NB4 (cell line): ENCODE results near the gene OR52E8.

Experiments
- DNase-seq: peaks from one replicate; pipeline ENCODE4 v3.0.0; 2010; ENCODE audit warnings: low read depth
- H3K4me3 ChIP-seq: one replicate; pipeline ENCODE4 v1.5.1; 2011; ENCODE audit warnings: mild to moderate bottlenecking, low read depth, low read length, moderate library complexity
- MYC ChIP-seq: IDR thresholded peaks from 2 replicates; pipeline ENCODE4 v1.6.1; 2011; ENCODE audit warnings: low read depth, low read length
- POLR2A ChIP-seq: IDR thresholded peaks from 2 replicates; pipeline ENCODE4 v1.6.1; 2011; ENCODE audit warnings: mild to moderate bottlenecking; ENCODE audit not compliant: insufficient read length; ENCODE audit errors: extremely low read depth
- TF ChIP-seq, protein P1 (sequence below): IDR thresholded peaks from 2 replicates; pipeline ENCODE4 v1.6.1; 2011; ENCODE audit warnings: low read depth, low read length
- TF ChIP-seq, protein P2 (sequence below): IDR thresholded peaks from one replicate; pipeline ENCODE4 v1.5.1; 2012; ENCODE audit warnings: low read depth, low read length

OR52E8 gene

DNA sequence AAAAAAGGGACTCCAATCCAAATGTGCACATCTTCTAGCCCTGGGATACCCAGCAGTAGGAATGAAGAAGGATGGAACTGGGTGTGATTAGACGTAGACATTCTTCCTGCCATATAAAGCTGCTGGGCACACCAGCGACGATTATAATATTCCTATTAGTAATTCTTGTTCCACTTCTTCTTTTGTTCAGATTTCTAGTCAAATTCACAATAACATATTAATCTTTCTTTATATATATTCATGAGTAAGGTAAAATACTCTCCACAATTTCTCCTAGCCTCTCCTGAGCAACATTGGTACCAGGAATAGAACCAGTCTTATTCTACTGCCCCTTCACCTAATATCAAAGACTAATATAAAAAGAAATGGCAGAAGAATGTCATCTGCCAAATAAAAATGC lies at the start of gene OR52E8:
Gene OR52E8 (minus strand): TSS at position 101 of the 400 bp plus-strand sequence. CDS start 0 bp downstream, at position 101.
- no peak for DNase-seq
- TF ChIP-seq, protein P1, sequence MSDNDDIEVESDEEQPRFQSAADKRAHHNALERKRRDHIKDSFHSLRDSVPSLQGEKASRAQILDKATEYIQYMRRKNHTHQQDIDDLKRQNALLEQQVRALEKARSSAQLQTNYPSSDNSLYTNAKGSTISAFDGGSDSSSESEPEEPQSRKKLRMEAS = no peak
- TF ChIP-seq, protein P2, sequence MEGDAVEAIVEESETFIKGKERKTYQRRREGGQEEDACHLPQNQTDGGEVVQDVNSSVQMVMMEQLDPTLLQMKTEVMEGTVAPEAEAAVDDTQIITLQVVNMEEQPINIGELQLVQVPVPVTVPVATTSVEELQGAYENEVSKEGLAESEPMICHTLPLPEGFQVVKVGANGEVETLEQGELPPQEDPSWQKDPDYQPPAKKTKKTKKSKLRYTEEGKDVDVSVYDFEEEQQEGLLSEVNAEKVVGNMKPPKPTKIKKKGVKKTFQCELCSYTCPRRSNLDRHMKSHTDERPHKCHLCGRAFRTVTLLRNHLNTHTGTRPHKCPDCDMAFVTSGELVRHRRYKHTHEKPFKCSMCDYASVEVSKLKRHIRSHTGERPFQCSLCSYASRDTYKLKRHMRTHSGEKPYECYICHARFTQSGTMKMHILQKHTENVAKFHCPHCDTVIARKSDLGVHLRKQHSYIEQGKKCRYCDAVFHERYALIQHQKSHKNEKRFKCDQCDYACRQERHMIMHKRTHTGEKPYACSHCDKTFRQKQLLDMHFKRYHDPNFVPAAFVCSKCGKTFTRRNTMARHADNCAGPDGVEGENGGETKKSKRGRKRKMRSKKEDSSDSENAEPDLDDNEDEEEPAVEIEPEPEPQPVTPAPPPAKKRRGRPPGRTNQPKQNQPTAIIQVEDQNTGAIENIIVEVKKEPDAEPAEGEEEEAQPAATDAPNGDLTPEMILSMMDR = no peak
- TF ChIP-seq MYC = no peak
- no peak for TF ChIP-seq POLR2A
- no peak within 1 kb of the TSS for H3K4me3 ChIP-seq

DNA sequence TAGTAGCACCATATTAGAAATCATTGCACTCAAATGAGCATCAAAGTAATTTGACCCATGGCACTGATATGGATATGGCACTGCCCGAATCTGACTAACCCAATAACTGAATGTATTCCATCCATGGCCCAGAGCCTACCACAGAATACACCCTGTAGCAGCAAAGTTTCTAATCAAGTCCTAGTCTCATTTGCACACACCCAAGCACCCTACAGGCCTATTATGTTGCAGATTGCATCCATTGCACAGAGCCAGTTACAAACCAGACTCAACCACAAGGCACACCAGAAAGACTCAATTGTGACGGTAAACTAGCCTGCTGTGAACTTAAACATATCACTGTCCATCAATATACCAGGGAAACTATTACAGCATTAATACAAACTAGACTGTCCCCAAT lies 42.0 kb upstream of the OR52E8 start:
- no peak for TF ChIP-seq POLR2A
- no peak for TF ChIP-seq MYC
- TF ChIP-seq, protein P1 = no peak
- TF ChIP-seq, protein P2 = no peak
- DNase-seq = no peak
- no peak overlapping the region for H3K4me3 ChIP-seq

DNA sequence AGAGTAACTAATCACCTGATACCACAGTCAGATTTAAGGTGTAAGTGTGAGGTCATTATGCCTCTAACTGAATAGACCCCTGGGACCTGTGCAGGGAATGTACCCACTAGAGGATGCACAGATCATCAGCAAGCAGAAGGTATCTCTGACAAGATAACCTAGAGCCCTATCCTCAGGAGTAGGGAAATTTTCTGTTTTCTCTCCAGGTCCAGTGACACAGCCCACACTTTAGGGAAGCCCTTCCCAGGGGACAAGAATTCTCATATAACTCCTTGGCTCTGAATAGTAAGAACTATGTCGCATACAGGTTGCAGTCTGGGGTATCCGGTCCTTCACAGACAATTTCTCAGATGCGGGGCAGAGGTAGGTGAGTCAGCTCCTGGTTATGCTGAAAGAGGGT lies 35.4 kb upstream of the OR52E8 start, which contains the start of gene OR52E5:
Gene OR52E5 (plus strand): TSS at position 301 of the 400 bp plus-strand sequence. CDS start 7,569 bp downstream, outside the sequence.
- H3K4me3 ChIP-seq = no peak within 1 kb of the TSS
- no peak for DNase-seq
- TF ChIP-seq, protein P1 = no peak
- TF ChIP-seq MYC (no peak), POLR2A (no peak)
- TF ChIP-seq, protein P2 = no peak

DNA sequence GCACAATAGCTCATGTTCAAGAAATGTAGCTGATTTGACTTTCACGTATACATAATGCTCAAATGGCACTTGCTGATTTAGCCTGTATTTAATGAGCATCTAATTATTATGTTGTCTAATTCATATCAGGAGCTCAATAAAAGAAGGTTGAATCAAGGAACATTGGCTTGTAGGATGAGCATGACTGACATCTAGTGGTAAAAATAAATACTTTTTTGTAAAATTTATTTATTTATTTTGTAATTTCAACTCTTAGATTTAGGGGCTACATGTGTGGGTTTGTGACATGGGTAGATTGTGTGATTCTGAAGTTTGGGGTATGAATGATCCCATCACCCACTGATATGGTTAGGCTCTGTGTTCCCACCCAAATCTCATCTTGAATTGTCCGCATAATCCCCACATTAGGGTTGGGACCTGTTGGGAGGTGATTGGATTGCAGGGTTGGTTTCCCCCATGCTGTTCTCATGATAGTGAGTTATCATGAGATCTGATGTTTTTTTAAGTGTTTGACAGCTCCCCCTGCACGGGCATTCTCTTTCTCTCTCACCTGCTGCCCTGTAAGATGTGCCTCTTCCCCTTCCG lies 33.8 kb upstream of the OR52E8 start:
- DNase-seq = peak; percentile 23
- no peak overlapping the region for H3K4me3 ChIP-seq
- no peak for TF ChIP-seq MYC
- TF ChIP-seq, protein P1 = no peak
- TF ChIP-seq POLR2A = no peak
- TF ChIP-seq, protein P2 = no peak

DNA sequence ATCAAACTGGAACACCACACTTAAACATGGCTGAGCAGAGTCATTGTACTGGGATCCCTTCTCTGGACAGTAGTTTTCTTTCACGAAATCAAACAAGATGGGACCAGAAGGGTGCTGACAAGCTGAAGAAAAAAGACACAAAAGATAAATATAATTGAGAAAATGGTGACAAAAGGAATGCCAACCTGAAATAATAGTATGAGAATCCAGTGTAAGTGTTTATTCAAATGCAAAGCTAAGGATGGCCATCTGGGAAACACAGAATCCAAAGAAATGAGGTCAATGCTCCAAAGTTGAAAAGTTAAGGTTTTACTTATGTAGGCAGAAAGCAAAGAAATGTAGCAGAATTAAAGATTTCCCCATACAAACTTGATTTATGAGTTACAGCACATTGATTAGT lies 30.2 kb upstream of the OR52E8 start:
- no peak for DNase-seq
- H3K4me3 ChIP-seq = no peak overlapping the region
- no peak for TF ChIP-seq MYC

DNA sequence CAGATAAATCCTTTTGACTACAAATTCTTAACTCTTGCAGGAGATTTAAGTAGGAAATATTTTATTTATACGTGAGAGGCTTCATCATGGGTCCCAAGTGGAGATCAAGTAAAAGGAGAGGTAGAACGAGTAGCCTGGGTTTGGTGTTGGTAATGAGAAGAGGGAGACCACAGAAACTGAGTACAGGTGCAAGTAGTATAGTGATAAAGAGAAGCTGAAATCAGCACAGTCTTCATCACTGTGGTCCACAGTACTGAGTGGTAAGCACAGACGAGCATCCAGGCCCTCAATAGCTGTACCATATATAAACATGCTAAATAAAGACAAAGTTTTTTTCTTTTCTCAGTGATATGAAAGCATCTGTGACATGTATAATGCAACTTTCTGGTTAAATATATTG lies 29.7 kb upstream of the OR52E8 start:
- no peak overlapping the region for H3K4me3 ChIP-seq
- TF ChIP-seq POLR2A (no peak), MYC (no peak)
- TF ChIP-seq, protein P2 = no peak
- TF ChIP-seq, protein P1 = no peak
- DNase-seq = no peak
